ENCODE results near the gene APPL1.

The APPL1 gene

GRCh38 chr3:57233799-57234198 lies 6.3 kb downstream of the APPL1 start:
- H3K4me3 ChIP-seq (ENCODE audit: low read depth, low read length): no peak overlapping the region
- DNase-seq (ENCODE audit: low read depth): no peak
- TF ChIP-seq MYC (IDR thresholded peaks at IDR 0.05; ENCODE audit: low read depth, low read length) (no peak), MAX (IDR thresholded peaks at IDR 0.05; ENCODE audit: low read depth, low read length) (no peak), POLR2A (IDR thresholded peaks at IDR 0.05; ENCODE audit: extremely low read depth, insufficient read length) (no peak), CTCF (IDR thresholded peaks at IDR 0.05; ENCODE audit: low read depth, low read length) (no peak)

- no peak for TF ChIP-seq MAX (IDR thresholded peaks at IDR 0.05; ENCODE audit: low read depth, low read length)
- no peak for TF ChIP-seq POLR2A (IDR thresholded peaks at IDR 0.05; ENCODE audit: extremely low read depth, insufficient read length)
- TF ChIP-seq CTCF (IDR thresholded peaks at IDR 0.05; ENCODE audit: low read depth, low read length): no peak
- TF ChIP-seq MYC (IDR thresholded peaks at IDR 0.05; ENCODE audit: low read depth, low read length): no peak
- no peak for DNase-seq (ENCODE audit: low read depth)
- no peak overlapping the region for H3K4me3 ChIP-seq (ENCODE audit: low read depth, low read length)
These were observed 7.4 kb downstream of the APPL1 start for GRCh38 chr3:57234613-57235575.

- TF ChIP-seq MAX (IDR thresholded peaks at IDR 0.05; ENCODE audit: low read depth, low read length): no peak
- TF ChIP-seq POLR2A (IDR thresholded peaks at IDR 0.05; ENCODE audit: extremely low read depth, insufficient read length): no peak
- no peak overlapping the region for H3K4me3 ChIP-seq (ENCODE audit: low read depth, low read length)
- no peak for DNase-seq (ENCODE audit: low read depth)
These were observed 17.4 kb downstream of the APPL1 start for GRCh38 chr3:57244946-57245345.

- DNase-seq (ENCODE audit: low read depth): no peak
- no peak overlapping the region for H3K4me3 ChIP-seq (ENCODE audit: low read depth, low read length)
- no peak for TF ChIP-seq MAX (IDR thresholded peaks at IDR 0.05; ENCODE audit: low read depth, low read length)
- TF ChIP-seq CTCF (IDR thresholded peaks at IDR 0.05; ENCODE audit: low read depth, low read length): no peak
- no peak for TF ChIP-seq MYC (IDR thresholded peaks at IDR 0.05; ENCODE audit: low read depth, low read length)
- TF ChIP-seq POLR2A (IDR thresholded peaks at IDR 0.05; ENCODE audit: extremely low read depth, insufficient read length): no peak
These were observed 24.9 kb downstream of the APPL1 start for GRCh38 chr3:57252404-57252803.

- TF ChIP-seq CTCF (IDR thresholded peaks at IDR 0.05; ENCODE audit: low read depth, low read length) (no peak), MYC (IDR thresholded peaks at IDR 0.05; ENCODE audit: low read depth, low read length) (no peak), POLR2A (IDR thresholded peaks at IDR 0.05; ENCODE audit: extremely low read depth, insufficient read length) (no peak), MAX (IDR thresholded peaks at IDR 0.05; ENCODE audit: low read depth, low read length) (no peak)
- H3K4me3 ChIP-seq (ENCODE audit: low read depth, low read length): no peak overlapping the region
- DNase-seq (ENCODE audit: low read depth): no peak
These were observed 29.3 kb downstream of the APPL1 start for GRCh38 chr3:57256844-57257243.

GRCh38 chr3:57257678-57258077 lies 30.1 kb downstream of the APPL1 start:
- DNase-seq (ENCODE audit: low read depth): no peak
- TF ChIP-seq MAX (IDR thresholded peaks at IDR 0.05; ENCODE audit: low read depth, low read length): no peak
- no peak for TF ChIP-seq CTCF (IDR thresholded peaks at IDR 0.05; ENCODE audit: low read depth, low read length)
- TF ChIP-seq POLR2A (IDR thresholded peaks at IDR 0.05; ENCODE audit: extremely low read depth, insufficient read length): no peak
- TF ChIP-seq MYC (IDR thresholded peaks at IDR 0.05; ENCODE audit: low read depth, low read length): no peak
- no peak overlapping the region for H3K4me3 ChIP-seq (ENCODE audit: low read depth, low read length)

Data from NB4 (cell line).